ENCODE measurements around the gene CLEC7A. TPM values are rescaled to one million over a fixed set of nuclear protein-coding genes. Genes with fewer than 3 reads are reported as not detected.

CLEC7A gene
- total RNA-seq (2013): 591 TPM
- polyA plus RNA-seq (100 to 1,000 TPM; 235 to 809 (median 304) TPM), polyA minus RNA-seq (143 and 172 TPM in 2 replicates), total RNA-seq (86.9 to 1,067 (median 667) reads per million in 11 experiments)

DNA sequence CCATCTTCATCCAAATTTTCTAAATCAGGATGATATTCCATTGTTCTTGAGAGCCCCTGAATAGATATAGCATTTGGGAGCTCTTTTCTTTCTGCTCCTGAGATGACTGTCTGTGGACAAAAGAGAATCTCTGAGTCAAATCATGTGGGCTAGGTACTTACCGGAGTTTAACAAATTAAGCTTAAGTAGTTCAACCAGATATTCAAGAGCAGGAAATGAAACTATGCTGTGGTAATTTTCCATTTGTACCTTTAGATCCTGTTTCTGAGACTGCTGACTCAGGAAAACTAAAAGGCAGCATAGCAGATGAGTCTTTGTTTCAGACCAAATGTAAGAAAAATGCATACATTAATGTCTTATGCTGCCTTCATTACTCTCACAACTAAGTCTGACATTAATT lies at the start of gene CLEC7A:
Gene CLEC7A (minus strand): TSS at position 158 of the 400 bp plus-strand sequence. CDS start 117 bp downstream, at position 41.
- Mint-ChIP-seq H3K9me3 (peaks cover 0 to 4% (median 0%) of the 10 kb centered on the region in 7 donors), H3K4me1 (peaks cover 52% of the 10 kb centered on the region), H3K4me3 (peak within 1 kb of the TSS; percentile 94 to 95), H3K36me3 (peaks cover 34 to 44% of the 10 kb centered on the region in 2 donors), H3K27me3 (ENCODE audit: low read depth in 3 of 3) (no peaks in the 10 kb centered on the region), H3K27ac (peak within 1 kb of the TSS; percentile 97 to 99 (median 98))
- TF ChIP-seq, protein P1, sequence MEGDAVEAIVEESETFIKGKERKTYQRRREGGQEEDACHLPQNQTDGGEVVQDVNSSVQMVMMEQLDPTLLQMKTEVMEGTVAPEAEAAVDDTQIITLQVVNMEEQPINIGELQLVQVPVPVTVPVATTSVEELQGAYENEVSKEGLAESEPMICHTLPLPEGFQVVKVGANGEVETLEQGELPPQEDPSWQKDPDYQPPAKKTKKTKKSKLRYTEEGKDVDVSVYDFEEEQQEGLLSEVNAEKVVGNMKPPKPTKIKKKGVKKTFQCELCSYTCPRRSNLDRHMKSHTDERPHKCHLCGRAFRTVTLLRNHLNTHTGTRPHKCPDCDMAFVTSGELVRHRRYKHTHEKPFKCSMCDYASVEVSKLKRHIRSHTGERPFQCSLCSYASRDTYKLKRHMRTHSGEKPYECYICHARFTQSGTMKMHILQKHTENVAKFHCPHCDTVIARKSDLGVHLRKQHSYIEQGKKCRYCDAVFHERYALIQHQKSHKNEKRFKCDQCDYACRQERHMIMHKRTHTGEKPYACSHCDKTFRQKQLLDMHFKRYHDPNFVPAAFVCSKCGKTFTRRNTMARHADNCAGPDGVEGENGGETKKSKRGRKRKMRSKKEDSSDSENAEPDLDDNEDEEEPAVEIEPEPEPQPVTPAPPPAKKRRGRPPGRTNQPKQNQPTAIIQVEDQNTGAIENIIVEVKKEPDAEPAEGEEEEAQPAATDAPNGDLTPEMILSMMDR (IDR thresholded peaks at IDR 0.05): no peak
- no peaks in the 10 kb centered on the region for H3K27me3 ChIP-seq (ENCODE audit: control insufficient read depth in 2 of 2, insufficient read depth in 2 of 2, low read length in 2 of 2)
- H4K20me1 ChIP-seq (ENCODE audit: insufficient read depth, low read length): peaks cover 6% of the 10 kb centered on the region
- H2AFZ ChIP-seq (ENCODE audit: insufficient read depth, low read depth, low read length, poor library complexity, severe bottlenecking): no peak within 1 kb of the TSS
- H3K27ac ChIP-seq (ENCODE audit: low read depth in 1 of 2, low read length in 2 of 2): peak within 1 kb of the TSS; percentile 95 to 97
- peak within 1 kb of the TSS; percentile 92 for H3K4me2 ChIP-seq (replicated peaks; ENCODE audit: extremely low read depth, low read length, poor library complexity, severe bottlenecking)
- no peaks in the 10 kb centered on the region for H3K9me3 ChIP-seq (replicated peaks in 1 of 2; ENCODE audit: control insufficient read depth in 1 of 2, insufficient read depth in 1 of 2, low read length in 2 of 2)
- H3K79me2 ChIP-seq (ENCODE audit: insufficient read depth, low read length): peaks cover 40% of the 10 kb centered on the region
- peak within 1 kb of the TSS; percentile 85 to 100 (median 89) for H3K4me3 ChIP-seq (replicated peaks in 1 of 3; ENCODE audit: low read depth in 2 of 3, low read length in 3 of 3)
- H3K4me1 ChIP-seq (ENCODE audit: control insufficient read depth in 1 of 2, insufficient read depth in 2 of 2, low read length in 2 of 2): peaks cover 51 to 64% of the 10 kb centered on the region in 2 donors
- intact Hi-C loops (cut with micrococcal nuclease): loop anchor here (5.0 to 10.0 kb wide), 4 partner anchors 65 to 255 kb away; no protein-coding TSS in a partner anchor
- H3K36me3 ChIP-seq (replicated peaks in 1 of 2; ENCODE audit: control insufficient read depth in 1 of 2, insufficient read depth in 2 of 2, low read length in 2 of 2): peaks cover 25 to 28% of the 10 kb centered on the region in 2 donors
- H3K9ac ChIP-seq (ENCODE audit: insufficient read depth, low read length, poor library complexity, severe bottlenecking): peak within 1 kb of the TSS; percentile 91
- 0% methylated on average over 1 of the region's 1 CpG for WGBS (ENCODE audit: insufficient coverage)
- peak; percentile 83 to 96 (median 93) for DNase-seq

DNA sequence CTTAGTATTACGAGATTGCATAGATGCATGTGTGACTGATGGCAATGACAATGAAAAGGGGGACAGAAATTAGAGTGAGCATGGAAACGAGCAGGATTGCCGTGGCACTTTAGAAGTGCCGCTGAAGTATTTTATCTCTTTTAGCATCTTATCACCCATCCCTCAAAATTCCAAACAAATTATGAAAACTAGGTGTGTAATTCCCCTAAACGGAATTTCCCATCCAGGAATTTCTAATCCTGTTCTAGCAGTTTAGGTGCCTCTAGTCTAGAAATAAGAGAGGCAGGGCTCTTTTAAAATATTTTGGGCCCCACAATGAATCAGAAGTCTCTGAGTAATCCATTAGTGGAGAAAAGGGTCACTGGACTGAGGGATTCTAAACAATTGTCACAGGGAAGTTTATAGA lies 49.8 kb upstream of the CLEC7A start:
- no peak overlapping the region for H3K9ac ChIP-seq (ENCODE audit: insufficient read depth, low read length, poor library complexity, severe bottlenecking)
- H3K27ac ChIP-seq (ENCODE audit: low read depth in 1 of 2, low read length in 2 of 2): no peak overlapping the region
- TF ChIP-seq, protein P1 (IDR thresholded peaks at IDR 0.05): no peak
- no peaks in the 10 kb centered on the region for H3K9me3 Mint-ChIP-seq
- DNase-seq: peak in 1 of 3 donors; percentile 41
- H3K9me3 ChIP-seq (replicated peaks in 1 of 2; ENCODE audit: control insufficient read depth in 1 of 2, insufficient read depth in 1 of 2, low read length in 2 of 2): no peaks in the 10 kb centered on the region
- H2AFZ ChIP-seq (ENCODE audit: insufficient read depth, low read depth, low read length, poor library complexity, severe bottlenecking): no peak overlapping the region
- H3K4me1 ChIP-seq (ENCODE audit: control insufficient read depth in 1 of 2, insufficient read depth in 2 of 2, low read length in 2 of 2): peaks cover 32 to 39% of the 10 kb centered on the region in 2 donors
- no peak overlapping the region for H3K4me2 ChIP-seq (replicated peaks; ENCODE audit: extremely low read depth, low read length, poor library complexity, severe bottlenecking)
- H3K27me3 ChIP-seq (ENCODE audit: control insufficient read depth in 2 of 2, insufficient read depth in 2 of 2, low read length in 2 of 2): no peaks in the 10 kb centered on the region
- no peaks in the 10 kb centered on the region for H3K79me2 ChIP-seq (ENCODE audit: insufficient read depth, low read length)
- H3K27ac Mint-ChIP-seq: no peak overlapping the region
- H3K36me3 ChIP-seq (replicated peaks in 1 of 2; ENCODE audit: control insufficient read depth in 1 of 2, insufficient read depth in 2 of 2, low read length in 2 of 2): no peaks in the 10 kb centered on the region
- peaks cover 41% of the 10 kb centered on the region for H3K4me1 Mint-ChIP-seq
- no peak overlapping the region for H3K4me3 ChIP-seq (replicated peaks in 1 of 3; ENCODE audit: low read depth in 2 of 3, low read length in 3 of 3)
- intact Hi-C loops (cut with micrococcal nuclease): no loop called here
- 100% methylated on average over 1 of the region's 5 CpGs for WGBS (ENCODE audit: insufficient coverage)
- no peaks in the 10 kb centered on the region for H3K36me3 Mint-ChIP-seq
- no peaks in the 10 kb centered on the region for H3K27me3 Mint-ChIP-seq (ENCODE audit: low read depth in 3 of 3)
- H4K20me1 ChIP-seq (ENCODE audit: insufficient read depth, low read length): no peaks in the 10 kb centered on the region
- H3K4me3 Mint-ChIP-seq: no peak overlapping the region
